ENCODE results near the gene LEFTY2. TPM values are rescaled to one million over a fixed set of nuclear protein-coding genes. Genes with fewer than 3 reads are reported as not detected.
"Not testable (repeated sequence)": the region's sequence is repeated elsewhere in the genome, so short reads cannot be mapped to it uniquely, and the experiment has no call there.

Gene LEFTY2
- total and polyA plus RNA-seq, 10 of the 15 experiments (the other 5 are each of a cell fraction or from before 2014, with no cell fraction given), result not detected

GRCh38 chr1:225939097-225939938 lies 1.7 kb downstream of the LEFTY2 start:
- in situ Hi-C loops (cut with MboI); ATAC-seq; H3K79me2 ChIP-seq (ENCODE audit: control insufficient read depth, insufficient read depth, low read length); CTCF ChIA-PET; DNase-seq (ENCODE audit: low read depth, low spot score); FAIRE-seq; intact Hi-C loops (cut with micrococcal nuclease; ENCODE audit: unreplicated experiment); H3K4me3 ChIP-seq; H3K27ac ChIP-seq (ENCODE audit: control insufficient read depth, insufficient read depth); H4K20me1 ChIP-seq (ENCODE audit: control insufficient read depth, insufficient read depth); SMC1A ChIA-PET (ENCODE audit: uncharacterized antibody, unreplicated experiment); POLR2A ChIA-PET; H3K36me3 ChIP-seq (ENCODE audit: control insufficient read depth in 2 of 2, insufficient read depth in 2 of 2, low read length in 1 of 2); H2AFZ ChIP-seq (ENCODE audit: control insufficient read depth, low read depth, low read length); H3K4me2 ChIP-seq (ENCODE audit: control insufficient read depth, insufficient read depth); RAD21 ChIA-PET (ENCODE audit: unreplicated experiment); BruUV-seq (replicated peaks); H3K9me3 ChIP-seq (replicated peaks; ENCODE audit: control insufficient read depth, insufficient read depth, low read length); H3K9ac ChIP-seq (ENCODE audit: control insufficient read depth, insufficient read depth, low read length); H3K27me3 ChIP-seq (replicated peaks in 1 of 2; ENCODE audit: control insufficient read depth in 2 of 2, insufficient read depth in 2 of 2, low read length in 1 of 2): not testable (repeated sequence)
- 62% methylated on average over 35 of the region's 69 CpGs for WGBS (ENCODE audit: insufficient coverage, insufficient replicate concordance, low lambda C conversion rate, missing lambda C conversion rate)
- H3K4me1 ChIP-seq (ENCODE audit: control insufficient read depth, insufficient read depth, low read length), result peaks cover 16% of the 10 kb centered on the region

GRCh38 chr1:225937048-225937968 lies 3.7 kb downstream of the LEFTY2 start:
- H3K4me2 ChIP-seq (ENCODE audit: control insufficient read depth, insufficient read depth), result no peak overlapping the region
- ChIA-PET SMC1A (ENCODE audit: uncharacterized antibody, unreplicated experiment) (interaction anchor here (0.8 to 1.2 kb wide), 2 partner anchors 9 to 14 kb away, joined by 3 read pairs; no protein-coding TSS in a partner anchor), POLR2A (no interaction called here), RAD21 (ENCODE audit: unreplicated experiment) (interaction anchor here (0.6 kb wide), 1 partner anchor 802 kb away, joined by 3 read pairs; no protein-coding TSS in a partner anchor), CTCF (interaction anchor here (1.9 kb wide), 1 partner anchor 25 kb away, joined by 8 read pairs; no protein-coding TSS in a partner anchor)
- intact Hi-C loops (cut with micrococcal nuclease; ENCODE audit: unreplicated experiment) (no loop called here), in situ Hi-C loops (cut with MboI) (no loop called here)
- H2AFZ ChIP-seq (ENCODE audit: control insufficient read depth, low read depth, low read length), result no peak overlapping the region
- no peak for TF ChIP-seq BACH1 (IDR thresholded peaks at IDR 0.05; ENCODE audit: borderline replicate concordance)
- TF ChIP-seq MXI1 (IDR thresholded peaks at IDR 0.05; ENCODE audit: low read depth, low read length), result no peak
- TF ChIP-seq RCOR1 (conservative IDR thresholded peaks at IDR 0.05; ENCODE audit: low read depth, low read length), result no peak
- TF ChIP-seq CBFB (IDR thresholded peaks at IDR 0.05; ENCODE audit: low read depth), result no peak
- TF ChIP-seq MYB (IDR thresholded peaks at IDR 0.05; ENCODE audit: borderline replicate concordance, low read depth, low read length), result no peak
- TF ChIP-seq LARP7 (IDR thresholded peaks at IDR 0.05), result no peak
- H3K9me3 ChIP-seq (replicated peaks; ENCODE audit: control insufficient read depth, insufficient read depth, low read length), result no peaks in the 10 kb centered on the region
- H3K36me3 ChIP-seq (ENCODE audit: control insufficient read depth in 2 of 2, insufficient read depth in 2 of 2, low read length in 1 of 2), result no peaks in the 10 kb centered on the region
- no peak for DNase-seq (ENCODE audit: low read depth, low spot score)
- no peak overlapping the region for H3K4me3 ChIP-seq
- H3K79me2 ChIP-seq (ENCODE audit: control insufficient read depth, insufficient read depth, low read length), result no peaks in the 10 kb centered on the region
- no peak overlapping the region for H3K9ac ChIP-seq (ENCODE audit: control insufficient read depth, insufficient read depth, low read length)
- no peaks in the 10 kb centered on the region for H3K27me3 ChIP-seq (replicated peaks in 1 of 2; ENCODE audit: control insufficient read depth in 2 of 2, insufficient read depth in 2 of 2, low read length in 1 of 2)
- peaks cover 9% of the 10 kb centered on the region for H3K4me1 ChIP-seq (ENCODE audit: control insufficient read depth, insufficient read depth, low read length)
- no peaks in the 10 kb centered on the region for H4K20me1 ChIP-seq (ENCODE audit: control insufficient read depth, insufficient read depth)
- WGBS (ENCODE audit: insufficient coverage, insufficient replicate concordance, low lambda C conversion rate, missing lambda C conversion rate), result 82% methylated on average over 20 of the region's 21 CpGs
- FAIRE-seq, result no peak
- ATAC-seq, result no peak
- H3K27ac ChIP-seq (ENCODE audit: control insufficient read depth, insufficient read depth), result no peak overlapping the region
- BruUV-seq (replicated peaks), result no TSS peak
